ENCODE data around the gene CDC123. TPM values are rescaled to one million over a fixed set of nuclear protein-coding genes. Genes with fewer than 3 reads are reported as not detected.

Gene CDC123
- total RNA-seq, 1 experiment from 2014 or later: 74.2 TPM

- no TSS peak for BruUV-seq (replicated peaks)
- H3K27me3 ChIP-seq (ENCODE audit: low read length): no peaks in the 10 kb centered on the region
- no peaks in the 10 kb centered on the region for H3K9me2 ChIP-seq (replicated peaks; ENCODE audit: low read length)
- H3K4me3 ChIP-seq (ENCODE audit: low read length): no peak overlapping the region
- DNase-seq: no peak
- no peaks in the 10 kb centered on the region for H3K9me3 ChIP-seq (ENCODE audit: low read length)
- TF ChIP-seq EZH2phosphoT487 (IDR thresholded peaks at IDR 0.05; ENCODE audit: borderline replicate concordance, low read length) (no peak), EZH2 (IDR thresholded peaks at IDR 0.05; ENCODE audit: low read length, unreplicated experiment) (no peak), CTCF (conservative IDR thresholded peaks at IDR 0.05; ENCODE audit: low read depth, low read length) (no peak)
- H3K79me2 ChIP-seq (ENCODE audit: low read length): no peaks in the 10 kb centered on the region
- H3K4me1 ChIP-seq (ENCODE audit: insufficient read depth, low read length): no peaks in the 10 kb centered on the region
- no peak overlapping the region for H3K9ac ChIP-seq (ENCODE audit: low read length)
- ChIA-PET POLR2A (ENCODE audit: unreplicated experiment) (no interaction called here), CTCF (no interaction called here)
- intact Hi-C loops (cut with micrococcal nuclease): no loop called here
- ATAC-seq: no peak
- H3K36me3 ChIP-seq (ENCODE audit: low read depth, low read length): no peaks in the 10 kb centered on the region
- no peaks in the 10 kb centered on the region for H3F3A ChIP-seq (ENCODE audit: low read length, unreplicated experiment)
- no peak overlapping the region for H2AFZ ChIP-seq (ENCODE audit: low read length)
- H4K20me1 ChIP-seq (ENCODE audit: low read length): no peaks in the 10 kb centered on the region
- no peak overlapping the region for H3K27ac ChIP-seq (ENCODE audit: low read length)
- H3K4me2 ChIP-seq (ENCODE audit: low read length): no peak overlapping the region
These were observed 35.3 kb upstream of the CDC123 start for GRCh38 chr10:12160664-12161063.

- no peaks in the 10 kb centered on the region for H3K79me2 ChIP-seq (ENCODE audit: low read length)
- ChIA-PET POLR2A (ENCODE audit: unreplicated experiment) (no interaction called here), CTCF (no interaction called here)
- no peak for TF ChIP-seq EZH2phosphoT487 (IDR thresholded peaks at IDR 0.05; ENCODE audit: borderline replicate concordance, low read length)
- no peak for TF ChIP-seq EZH2 (IDR thresholded peaks at IDR 0.05; ENCODE audit: low read length, unreplicated experiment)
- TF ChIP-seq CTCF (conservative IDR thresholded peaks at IDR 0.05; ENCODE audit: low read depth, low read length): no peak
- H3K4me1 ChIP-seq (ENCODE audit: insufficient read depth, low read length): no peaks in the 10 kb centered on the region
- H3F3A ChIP-seq (ENCODE audit: low read length, unreplicated experiment): no peaks in the 10 kb centered on the region
- H3K4me3 ChIP-seq (ENCODE audit: low read length): no peak overlapping the region
- no peak overlapping the region for H2AFZ ChIP-seq (ENCODE audit: low read length)
- ATAC-seq (no peak), DNase-seq (no peak)
- H3K4me2 ChIP-seq (ENCODE audit: low read length): no peak overlapping the region
- BruUV-seq (replicated peaks): no TSS peak
- H3K27ac ChIP-seq (ENCODE audit: low read length): no peak overlapping the region
- H3K36me3 ChIP-seq (ENCODE audit: low read depth, low read length): no peaks in the 10 kb centered on the region; the same call in 1 of the 2 replicates
- H3K27me3 ChIP-seq (ENCODE audit: low read length): no peaks in the 10 kb centered on the region
- no peaks in the 10 kb centered on the region for H3K9me3 ChIP-seq (ENCODE audit: low read length)
- H3K9me2 ChIP-seq (replicated peaks; ENCODE audit: low read length): no peaks in the 10 kb centered on the region
- H4K20me1 ChIP-seq (ENCODE audit: low read length): no peaks in the 10 kb centered on the region
- intact Hi-C loops (cut with micrococcal nuclease): no loop called here
- H3K9ac ChIP-seq (ENCODE audit: low read length): no peak overlapping the region
These were observed 33.1 kb upstream of the CDC123 start for GRCh38 chr10:12162927-12163326.

- Histone ChIP-seq H3K4me2 (ENCODE audit: low read length) (no peak overlapping the region), H3K4me3 (ENCODE audit: low read length) (no peak overlapping the region), H3K9me2 (replicated peaks; ENCODE audit: low read length) (no peaks in the 10 kb centered on the region), H3K36me3 (ENCODE audit: low read depth, low read length) (no peaks in the 10 kb centered on the region; the same call in 1 of the 2 replicates), H3F3A (ENCODE audit: low read length, unreplicated experiment) (no peaks in the 10 kb centered on the region), H3K9me3 (ENCODE audit: low read length) (no peaks in the 10 kb centered on the region), H3K79me2 (ENCODE audit: low read length) (no peaks in the 10 kb centered on the region), H3K9ac (ENCODE audit: low read length) (no peak overlapping the region), H3K4me1 (ENCODE audit: insufficient read depth, low read length) (no peaks in the 10 kb centered on the region), H3K27ac (ENCODE audit: low read length) (no peak overlapping the region), H3K27me3 (ENCODE audit: low read length) (no peaks in the 10 kb centered on the region), H4K20me1 (ENCODE audit: low read length) (no peaks in the 10 kb centered on the region), H2AFZ (ENCODE audit: low read length) (no peak overlapping the region)
- TF ChIP-seq EZH2 (IDR thresholded peaks at IDR 0.05; ENCODE audit: low read length, unreplicated experiment) (no peak), EZH2phosphoT487 (IDR thresholded peaks at IDR 0.05; ENCODE audit: borderline replicate concordance, low read length) (no peak), CTCF (conservative IDR thresholded peaks at IDR 0.05; ENCODE audit: low read depth, low read length) (no peak)
- ATAC-seq: no peak
- intact Hi-C loops (cut with micrococcal nuclease): no loop called here
- POLR2A ChIA-PET (ENCODE audit: unreplicated experiment): no interaction called here
- CTCF ChIA-PET: no interaction called here
- BruUV-seq (replicated peaks): no TSS peak
- no peak for DNase-seq
These were observed 31.9 kb upstream of the CDC123 start for GRCh38 chr10:12164085-12164484.
